ENCODE results near the gene RPP40. TPM values are rescaled to one million over a fixed set of nuclear protein-coding genes. Genes with fewer than 3 reads are reported as not detected.

Gene RPP40
- total RNA-seq, 1 experiment from 2014 or later, result 15.9 TPM

- TF ChIP-seq EZH2 (IDR thresholded peaks at IDR 0.05) (no peak), SP1 (IDR thresholded peaks at IDR 0.05; ENCODE audit: low read depth) (no peak), CTCF (IDR thresholded peaks at IDR 0.05 in 2 of 3, conservative IDR thresholded peaks at IDR 0.05 in 1 of 3; ENCODE audit: borderline replicate concordance in 1 of 3, insufficient read depth in 1 of 3, low read depth in 2 of 3, low read length in 2 of 3) (no peak), TCF7L2 (IDR thresholded peaks at IDR 0.05; ENCODE audit: borderline replicate concordance, extremely low read depth, insufficient read depth, insufficient read length) (no peak), POLR2AphosphoS5 (IDR thresholded peaks at IDR 0.05; ENCODE audit: low read depth, low read length) (no peak), CEBPB (IDR thresholded peaks at IDR 0.05; ENCODE audit: low read depth) (no peak), CBX3 (IDR thresholded peaks at IDR 0.05; ENCODE audit: low read depth) (no peak)
- TF ChIP-seq, protein P1, sequence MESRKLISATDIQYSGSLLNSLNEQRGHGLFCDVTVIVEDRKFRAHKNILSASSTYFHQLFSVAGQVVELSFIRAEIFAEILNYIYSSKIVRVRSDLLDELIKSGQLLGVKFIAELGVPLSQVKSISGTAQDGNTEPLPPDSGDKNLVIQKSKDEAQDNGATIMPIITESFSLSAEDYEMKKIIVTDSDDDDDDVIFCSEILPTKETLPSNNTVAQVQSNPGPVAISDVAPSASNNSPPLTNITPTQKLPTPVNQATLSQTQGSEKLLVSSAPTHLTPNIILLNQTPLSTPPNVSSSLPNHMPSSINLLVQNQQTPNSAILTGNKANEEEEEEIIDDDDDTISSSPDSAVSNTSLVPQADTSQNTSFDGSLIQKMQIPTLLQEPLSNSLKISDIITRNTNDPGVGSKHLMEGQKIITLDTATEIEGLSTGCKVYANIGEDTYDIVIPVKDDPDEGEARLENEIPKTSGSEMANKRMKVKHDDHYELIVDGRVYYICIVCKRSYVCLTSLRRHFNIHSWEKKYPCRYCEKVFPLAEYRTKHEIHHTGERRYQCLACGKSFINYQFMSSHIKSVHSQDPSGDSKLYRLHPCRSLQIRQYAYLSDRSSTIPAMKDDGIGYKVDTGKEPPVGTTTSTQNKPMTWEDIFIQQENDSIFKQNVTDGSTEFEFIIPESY (IDR thresholded peaks at IDR 0.05; ENCODE audit: extremely low read depth, insufficient replicate concordance, low read length), result no peak
- ChIA-PET POLR2A (no interaction called here), CTCF (no interaction called here), RAD21 (ENCODE audit: low non-redundant PET in 1 of 2, low total read pairs in 2 of 2, uncharacterized antibody in 2 of 2, unreplicated experiment in 2 of 2) (no interaction called here)
- no TSS peak for BruUV-seq (replicated peaks)
- no peak for ATAC-seq
- Histone ChIP-seq H3K4me3 (replicated peaks in 1 of 2; ENCODE audit: low read depth in 1 of 2, low read length in 2 of 2) (no peak overlapping the region), H3K9me2 (ENCODE audit: insufficient read depth) (no peaks in the 10 kb centered on the region), H3K4me2 (ENCODE audit: low read length) (no peak overlapping the region), H2AFZ (ENCODE audit: low read depth, low read length, poor library complexity, severe bottlenecking) (no peak overlapping the region), H3K9me3 (ENCODE audit: control insufficient read depth in 1 of 2, insufficient read depth in 1 of 2, low read depth in 1 of 2, low read length in 2 of 2) (0 out of 4 replicates have a peak, but pooled peaks cover 0 to under 1% of the 10 kb centered on the region in 2 experiments), H3K27me3 (ENCODE audit: insufficient read depth, low read length) (no peaks in the 10 kb centered on the region), H3K36me3 (ENCODE audit: control insufficient read depth in 1 of 2, insufficient read depth in 2 of 2, low read length in 2 of 2) (no peaks in the 10 kb centered on the region), H4K20me1 (ENCODE audit: insufficient read depth) (no peaks in the 10 kb centered on the region), H3K27ac (ENCODE audit: low read depth, low read length) (no peak overlapping the region), H3K9ac (ENCODE audit: low read length) (no peak overlapping the region), H3K79me2 (ENCODE audit: insufficient read depth, low read length) (no peaks in the 10 kb centered on the region), H3K4me1 (ENCODE audit: control insufficient read depth in 1 of 2, insufficient read depth in 2 of 2, low read length in 2 of 2) (no peaks in the 10 kb centered on the region)
- no peak for DNase-seq (ENCODE audit: low read depth, low spot score)
- intact Hi-C loops (cut with micrococcal nuclease), result no loop called here
These were observed 32.0 kb downstream of the RPP40 start for GRCh38 chr6:4971851-4972250.
